HL-60 (cell line): ENCODE results near the gene ADAMTS3.

ENCODE experiments used
- DNase-seq, 2 experiments: peaks; one replicate each; pipeline ENCODE4 v3.0.0-alpha.2; 2010 to 2020; ENCODE audit warnings: low read depth in 1 of 2, low spot score in 1 of 2
- H3K27ac ChIP-seq: fragments of 250-450 bp; sonication (Bioruptor Pico); replicated peaks from 2 replicates; pipeline ENCODE4 v1.5.1; 2020; ENCODE audit warnings: mild to moderate bottlenecking, moderate library complexity
- H3K27me3 ChIP-seq: fragments of 250-450 bp; sonication (Bioruptor Pico); 2 replicates; pipeline ENCODE4 v1.5.1; 2021; ENCODE audit warnings: mild to moderate bottlenecking, moderate library complexity; ENCODE audit not compliant: insufficient read depth, poor library complexity, severe bottlenecking
- H3K4me3 ChIP-seq: replicated peaks from 2 replicates; pipeline ENCODE4 v1.5.1; 2011; ENCODE audit warnings: mild to moderate bottlenecking, control low read depth, low read length; ENCODE audit not compliant: insufficient read depth
- CTCF ChIP-seq: IDR thresholded peaks from one replicate; pipeline ENCODE4 v1.5.1; 2011; ENCODE audit warnings: low read length, control low read depth, inconsistent platforms; ENCODE audit not compliant: insufficient read depth
- GABPA ChIP-seq: IDR thresholded peaks from 2 replicates; pipeline ENCODE4 v1.6.1; 2012; ENCODE audit warnings: low read depth
- POLR2AphosphoS5 ChIP-seq: IDR thresholded peaks from 2 replicates; pipeline ENCODE4 v1.6.1; 2012; ENCODE audit warnings: low read depth
- REST ChIP-seq: IDR thresholded peaks from 2 replicates; pipeline ENCODE4 v1.6.1; 2012; ENCODE audit warnings: low read depth; ENCODE audit not compliant: insufficient replicate concordance
- SPI1 ChIP-seq: IDR thresholded peaks from 2 replicates; pipeline ENCODE4 v1.6.1; 2012; ENCODE audit warnings: low read depth, mild to moderate bottlenecking, borderline replicate concordance

The ADAMTS3 gene

GRCh38 chr4:72507167-72507566 lies 61.9 kb downstream of the ADAMTS3 start:
- Histone ChIP-seq H3K4me3 (no peak overlapping the region), H3K27me3 (no peaks in the 10 kb centered on the region), H3K27ac (no peak overlapping the region)
- TF ChIP-seq GABPA (no peak), SPI1 (no peak), REST (no peak), POLR2AphosphoS5 (no peak), CTCF (no peak)
- DNase-seq, result no peak

- no peak for DNase-seq
- H3K4me3 ChIP-seq, result no peak overlapping the region
- no peak for TF ChIP-seq SPI1
- TF ChIP-seq CTCF, result peak; percentile 40
- no peak overlapping the region for H3K27ac ChIP-seq
- no peaks in the 10 kb centered on the region for H3K27me3 ChIP-seq
Measured at GRCh38 chr4:72505314-72505744, 63.7 kb downstream of the ADAMTS3 start.

- TF ChIP-seq POLR2AphosphoS5 (no peak), CTCF (no peak), REST (no peak), SPI1 (no peak), GABPA (no peak)
- H3K4me3 ChIP-seq, result no peak overlapping the region
- DNase-seq, result no peak
- H3K27me3 ChIP-seq, result no peaks in the 10 kb centered on the region
- no peak overlapping the region for H3K27ac ChIP-seq
Measured at GRCh38 chr4:72500214-72500613, 68.8 kb downstream of the ADAMTS3 start.

GRCh38 chr4:72496119-72496518 lies 72.9 kb downstream of the ADAMTS3 start:
- no peak for TF ChIP-seq SPI1
- no peak for TF ChIP-seq GABPA
- no peak for TF ChIP-seq REST
- no peak for TF ChIP-seq CTCF
- no peak for TF ChIP-seq POLR2AphosphoS5
- Histone ChIP-seq H3K27me3 (no peaks in the 10 kb centered on the region), H3K27ac (no peak overlapping the region), H3K4me3 (no peak overlapping the region)
- no peak for DNase-seq
